ENCODE measurements around the gene INIP. TPM values are rescaled to one million over a fixed set of nuclear protein-coding genes. Genes with fewer than 3 reads are reported as not detected.

INIP gene
- polyA plus RNA-seq, 1 donor from 2014 or later: 64.7 TPM

GRCh38 chr9:112762726-112763518 is 45.0 kb upstream of the INIP start:
- Histone ChIP-seq H4K20me1 (ENCODE audit: insufficient read depth) (no peaks in the 10 kb centered on the region), H3K4me3 (ENCODE audit: low read length) (no peak overlapping the region), H3K36me3 (ENCODE audit: insufficient read depth, low read length) (peaks cover under 1% of the 10 kb centered on the region), H3K9ac (ENCODE audit: low read length) (no peak overlapping the region), H3K4me2 (ENCODE audit: low read length) (no peak overlapping the region), H3K27ac (ENCODE audit: low read length) (no peak overlapping the region), H3K9me2 (ENCODE audit: insufficient read depth, low read length) (no peaks in the 10 kb centered on the region), H3K27me3 (ENCODE audit: insufficient read depth, low read depth, low read length) (no peaks in the 10 kb centered on the region), H2AFZ (ENCODE audit: low read depth, low read length) (no peak overlapping the region), H3F3A (ENCODE audit: insufficient read depth, low read length, poor library complexity, severe bottlenecking) (no peaks in the 10 kb centered on the region), H3K79me2 (replicated peaks; ENCODE audit: insufficient read depth, low read length) (peaks cover 4% of the 10 kb centered on the region), H3K9me3 (ENCODE audit: low read length) (peaks cover 2% of the 10 kb centered on the region)
- TF ChIP-seq TAF1 (IDR thresholded peaks at IDR 0.05; ENCODE audit: low read depth) (no peak), POLR2AphosphoS5 (IDR thresholded peaks at IDR 0.05) (no peak), REST (IDR thresholded peaks at IDR 0.05; ENCODE audit: borderline replicate concordance) (no peak), EP300 (conservative IDR thresholded peaks at IDR 0.05; ENCODE audit: poor library complexity, severe bottlenecking) (no peak), MXI1 (conservative IDR thresholded peaks at IDR 0.05; ENCODE audit: poor library complexity, severe bottlenecking) (no peak), SMC3 (conservative IDR thresholded peaks at IDR 0.05; ENCODE audit: poor library complexity) (no peak), RAD21 (conservative IDR thresholded peaks at IDR 0.05) (no peak), EZH2 (IDR thresholded peaks at IDR 0.05; ENCODE audit: borderline replicate concordance, insufficient read depth, low read length, poor library complexity, severe bottlenecking) (no peak), CTCF (IDR thresholded peaks at IDR 0.05; ENCODE audit: poor library complexity, severe bottlenecking) (no peak)

GRCh38 chr9:112761912-112762655 is 44.2 kb upstream of the INIP start:
- no peak overlapping the region for H3K27ac ChIP-seq (ENCODE audit: low read length)
- H3K4me2 ChIP-seq (ENCODE audit: low read length): no peak overlapping the region
- H3K27me3 ChIP-seq (ENCODE audit: insufficient read depth, low read depth, low read length): no peaks in the 10 kb centered on the region
- no peak overlapping the region for H2AFZ ChIP-seq (ENCODE audit: low read depth, low read length)
- H3K79me2 ChIP-seq (replicated peaks; ENCODE audit: insufficient read depth, low read length): peaks cover 4% of the 10 kb centered on the region
- H3K36me3 ChIP-seq (ENCODE audit: insufficient read depth, low read length): no peaks in the 10 kb centered on the region
- H3F3A ChIP-seq (ENCODE audit: insufficient read depth, low read length, poor library complexity, severe bottlenecking): no peaks in the 10 kb centered on the region
- no peak for TF ChIP-seq RAD21 (conservative IDR thresholded peaks at IDR 0.05)
- no peak for TF ChIP-seq CTCF (IDR thresholded peaks at IDR 0.05; ENCODE audit: poor library complexity, severe bottlenecking)
- TF ChIP-seq REST (IDR thresholded peaks at IDR 0.05; ENCODE audit: borderline replicate concordance): no peak
- H3K9ac ChIP-seq (ENCODE audit: low read length): no peak overlapping the region
- no peaks in the 10 kb centered on the region for H4K20me1 ChIP-seq (ENCODE audit: insufficient read depth)
- peaks cover 2% of the 10 kb centered on the region for H3K9me3 ChIP-seq (ENCODE audit: low read length)
- no peaks in the 10 kb centered on the region for H3K9me2 ChIP-seq (ENCODE audit: insufficient read depth, low read length)
- H3K4me3 ChIP-seq (ENCODE audit: low read length): no peak overlapping the region
